ENCODE data around the gene LKAAEAR1. TPM values are rescaled to one million over a fixed set of nuclear protein-coding genes. Genes with fewer than 3 reads are reported as not detected.

The LKAAEAR1 gene
- total RNA-seq, 1 donor from 2014 or later, result 0.31 TPM

GRCh38 chr20:64077094-64077493 lies 7.1 kb downstream of the LKAAEAR1 start:
- ATAC-seq (ENCODE audit: low read depth) (peak; percentile 12), DNase-seq (peak; percentile 55)
- peak overlapping the region; percentile 87 for H3K4me3 Mint-ChIP-seq
- ChIA-PET POLR2A (interaction anchor here (1.2 to 8.1 kb wide), 6 partner anchors 11 to 535 kb away, joined by 3 to 77 read pairs (median 14); partner anchors contain the start of genes PRPF6, SAMD10 and TCEA2), CTCF (interaction anchor here (1.4 to 2.8 kb wide), 3 partner anchors 11 to 96 kb away, joined by 3 to 13 read pairs (median 8); partner anchors contain the start of gene PRPF6)
- TF ChIP-seq, protein P1, sequence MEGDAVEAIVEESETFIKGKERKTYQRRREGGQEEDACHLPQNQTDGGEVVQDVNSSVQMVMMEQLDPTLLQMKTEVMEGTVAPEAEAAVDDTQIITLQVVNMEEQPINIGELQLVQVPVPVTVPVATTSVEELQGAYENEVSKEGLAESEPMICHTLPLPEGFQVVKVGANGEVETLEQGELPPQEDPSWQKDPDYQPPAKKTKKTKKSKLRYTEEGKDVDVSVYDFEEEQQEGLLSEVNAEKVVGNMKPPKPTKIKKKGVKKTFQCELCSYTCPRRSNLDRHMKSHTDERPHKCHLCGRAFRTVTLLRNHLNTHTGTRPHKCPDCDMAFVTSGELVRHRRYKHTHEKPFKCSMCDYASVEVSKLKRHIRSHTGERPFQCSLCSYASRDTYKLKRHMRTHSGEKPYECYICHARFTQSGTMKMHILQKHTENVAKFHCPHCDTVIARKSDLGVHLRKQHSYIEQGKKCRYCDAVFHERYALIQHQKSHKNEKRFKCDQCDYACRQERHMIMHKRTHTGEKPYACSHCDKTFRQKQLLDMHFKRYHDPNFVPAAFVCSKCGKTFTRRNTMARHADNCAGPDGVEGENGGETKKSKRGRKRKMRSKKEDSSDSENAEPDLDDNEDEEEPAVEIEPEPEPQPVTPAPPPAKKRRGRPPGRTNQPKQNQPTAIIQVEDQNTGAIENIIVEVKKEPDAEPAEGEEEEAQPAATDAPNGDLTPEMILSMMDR (IDR thresholded peaks at IDR 0.05), result no peak
- intact Hi-C loops (cut with micrococcal nuclease), result loop anchor here (5.0 kb wide), 1 partner anchor 95 kb away; the partner anchor contains the start of gene PRPF6
- H3K4me1 Mint-ChIP-seq, result peaks cover 62% of the 10 kb centered on the region
- H3K27ac Mint-ChIP-seq, result peak overlapping the region; percentile 89
- H3K9me3 Mint-ChIP-seq, result no peaks in the 10 kb centered on the region
- peaks cover 40% of the 10 kb centered on the region for H3K36me3 Mint-ChIP-seq (ENCODE audit: low read depth)
- H3K27me3 Mint-ChIP-seq, result no peaks in the 10 kb centered on the region

DNA sequence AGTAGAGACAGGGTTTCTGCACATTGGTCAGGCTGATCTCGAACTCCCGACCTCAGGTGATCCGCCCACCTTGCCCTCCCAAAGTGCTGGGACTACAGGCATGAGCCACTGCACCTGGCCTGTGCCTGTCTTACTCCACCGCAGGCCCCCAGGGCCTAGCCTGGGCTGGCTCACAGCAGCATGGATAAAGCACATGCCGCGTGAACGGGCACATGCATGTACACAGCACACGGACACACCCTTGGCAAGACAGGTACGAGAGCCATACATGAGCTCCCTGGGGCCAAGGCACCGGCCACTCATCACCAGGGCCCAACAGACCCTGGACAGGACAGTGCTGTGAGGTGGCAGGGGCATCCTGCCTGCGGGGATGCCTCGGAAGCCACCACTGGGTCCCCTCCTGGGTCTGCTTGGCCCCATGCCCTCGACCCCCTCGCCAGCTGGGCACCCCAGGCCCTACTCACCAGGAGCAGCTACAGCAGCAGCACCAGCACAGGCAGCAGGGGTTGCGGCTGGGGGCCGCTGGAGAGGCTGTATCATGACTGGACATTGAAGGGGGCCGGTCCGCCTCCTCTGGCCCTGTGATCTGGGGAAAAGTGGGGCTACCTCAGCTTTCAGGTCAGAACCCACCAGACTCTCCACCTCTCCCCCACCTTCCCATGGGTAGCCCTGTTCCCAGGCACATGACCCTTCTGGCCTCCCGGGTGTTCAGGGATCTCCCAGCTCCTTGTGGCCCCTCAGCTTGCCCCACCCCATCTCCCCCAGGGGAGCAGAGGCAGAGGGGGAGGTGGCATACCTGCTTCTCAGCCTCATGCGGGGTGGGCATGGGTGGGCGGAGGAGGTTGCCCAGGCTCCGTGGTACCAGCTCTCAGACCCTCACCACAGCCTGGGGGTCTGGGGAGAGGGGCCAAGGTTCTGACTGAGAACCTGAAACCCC lies 7.9 kb downstream of the LKAAEAR1 start:
- Mint-ChIP-seq H3K36me3 (ENCODE audit: low read depth) (peaks cover 41% of the 10 kb centered on the region), H3K27me3 (no peaks in the 10 kb centered on the region), H3K27ac (peak overlapping the region; percentile 89), H3K4me1 (peaks cover 63% of the 10 kb centered on the region), H3K4me3 (peak overlapping the region; percentile 87), H3K9me3 (no peaks in the 10 kb centered on the region)
- DNase-seq (no peak), ATAC-seq (ENCODE audit: low read depth) (no peak)
- intact Hi-C loops (cut with micrococcal nuclease), result loop anchor here (5.0 kb wide), 1 partner anchor 94 kb away; the partner anchor contains the start of gene PRPF6
- POLR2A ChIA-PET, result interaction anchor here (0.6 to 8.1 kb wide), 6 partner anchors 10 to 448 kb away, joined by 4 to 77 read pairs (median 11); partner anchors contain the start of genes PRPF6, SAMD10 and TCEA2
- TF ChIP-seq, protein P1 (IDR thresholded peaks at IDR 0.05), result no peak
- CTCF ChIA-PET, result interaction anchor here (2.8 kb wide), 1 partner anchor 37 kb away, joined by 13 read pairs; no protein-coding TSS in a partner anchor

- ATAC-seq (ENCODE audit: low read depth) (no peak), DNase-seq (no peak)
- TF ChIP-seq, protein P1 (IDR thresholded peaks at IDR 0.05), result no peak
- Mint-ChIP-seq H3K27me3 (no peaks in the 10 kb centered on the region), H3K4me3 (no peak overlapping the region), H3K9me3 (no peaks in the 10 kb centered on the region), H3K27ac (no peak overlapping the region), H3K4me1 (peaks cover 63% of the 10 kb centered on the region), H3K36me3 (ENCODE audit: low read depth) (peaks cover 41% of the 10 kb centered on the region)
- POLR2A ChIA-PET, result interaction anchor here (0.6 to 8.1 kb wide), 3 partner anchors 9 to 561 kb away, joined by 4 to 77 read pairs (median 6); no protein-coding TSS in a partner anchor
- intact Hi-C loops (cut with micrococcal nuclease), result loop anchor here (5.0 kb wide), 1 partner anchor 93 kb away; the partner anchor contains the start of gene PRPF6
- CTCF ChIA-PET, result interaction anchor here (0.8 kb wide), 1 partner anchor 36 kb away, joined by 3 read pairs; no protein-coding TSS in a partner anchor
Observed at GRCh38 chr20:64075556-64075955, 8.6 kb downstream of the LKAAEAR1 start.

- no peaks in the 10 kb centered on the region for H3K27me3 Mint-ChIP-seq
- ChIA-PET CTCF (interaction anchor here (0.8 kb wide), 1 partner anchor 35 kb away, joined by 3 read pairs; no protein-coding TSS in a partner anchor), POLR2A (interaction anchor here (0.6 to 8.1 kb wide), 3 partner anchors 9 to 560 kb away, joined by 3 to 77 read pairs (median 4); no protein-coding TSS in a partner anchor)
- DNase-seq, result no peak
- no peak overlapping the region for H3K4me3 Mint-ChIP-seq
- H3K36me3 Mint-ChIP-seq (ENCODE audit: low read depth), result peaks cover 41% of the 10 kb centered on the region
- peaks cover 59% of the 10 kb centered on the region for H3K4me1 Mint-ChIP-seq
- TF ChIP-seq, protein P1 (IDR thresholded peaks at IDR 0.05), result no peak
- intact Hi-C loops (cut with micrococcal nuclease), result loop anchor here (5.0 kb wide), 1 partner anchor 93 kb away; the partner anchor contains the start of gene PRPF6
- no peak overlapping the region for H3K27ac Mint-ChIP-seq
- no peak for ATAC-seq (ENCODE audit: low read depth)
- H3K9me3 Mint-ChIP-seq, result no peaks in the 10 kb centered on the region
Observed at GRCh38 chr20:64074963-64075362, 9.2 kb downstream of the LKAAEAR1 start.
